Spleen (tissue), 7 donors: ENCODE results near the gene CHCHD3.

Source experiments
- POLR2A ChIP-seq, 3 donors: fragments of 450-650 bp; IDR thresholded peaks; one replicate each; pipeline ENCODE4 v1.5.1; 2017; ENCODE audit warnings: antibody characterized with exemption in 3 of 3, mild to moderate bottlenecking in 1 of 3
- TF ChIP-seq, protein P1 (sequence below), 11 experiments: fragments of 200-600 bp in 7 of 11; fragments of 450-650 bp in 4 of 11; sonication (generic) in 4 of 11; IDR thresholded peaks in 8 of 11; conservative IDR thresholded peaks in 3 of 11; 1 replicate in 7 of 11; 2 replicates in 4 of 11; pipeline versions ENCODE4 v1.4.0 to v1.8.0; 2016 to 2021; ENCODE audit warnings: antibody characterized with exemption in 11 of 11, inconsistent platforms in 4 of 11, mild to moderate bottlenecking in 1 of 11
- donor health status: DM: no; HTN: no; CAD: no; lungs with moderate emphysema.
- donor health status: DM: no; HTN: no; CAD: no.
- donor health status: DM: no; HTN: no; CAD: no.

DNA sequence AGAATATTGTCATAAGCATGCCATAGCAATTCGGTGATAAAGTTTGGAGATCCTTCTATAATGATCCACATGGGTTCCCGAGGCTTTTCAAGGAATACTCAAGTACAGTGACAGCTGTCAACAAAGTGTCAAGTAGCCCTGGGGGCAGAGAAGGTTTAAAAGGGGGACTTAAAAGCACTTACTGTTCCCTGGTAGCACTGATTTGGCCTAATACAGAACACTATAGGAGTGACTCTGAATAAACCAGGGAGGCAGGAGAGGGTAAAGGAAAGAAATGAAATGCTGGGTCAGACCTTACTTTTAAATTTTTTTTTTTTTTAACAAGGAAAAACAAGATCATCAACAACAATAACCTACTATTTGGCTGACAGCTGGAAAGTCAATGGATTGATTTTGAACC, 20.1 kb downstream of the CHCHD3 start:
- TF ChIP-seq, protein P1, sequence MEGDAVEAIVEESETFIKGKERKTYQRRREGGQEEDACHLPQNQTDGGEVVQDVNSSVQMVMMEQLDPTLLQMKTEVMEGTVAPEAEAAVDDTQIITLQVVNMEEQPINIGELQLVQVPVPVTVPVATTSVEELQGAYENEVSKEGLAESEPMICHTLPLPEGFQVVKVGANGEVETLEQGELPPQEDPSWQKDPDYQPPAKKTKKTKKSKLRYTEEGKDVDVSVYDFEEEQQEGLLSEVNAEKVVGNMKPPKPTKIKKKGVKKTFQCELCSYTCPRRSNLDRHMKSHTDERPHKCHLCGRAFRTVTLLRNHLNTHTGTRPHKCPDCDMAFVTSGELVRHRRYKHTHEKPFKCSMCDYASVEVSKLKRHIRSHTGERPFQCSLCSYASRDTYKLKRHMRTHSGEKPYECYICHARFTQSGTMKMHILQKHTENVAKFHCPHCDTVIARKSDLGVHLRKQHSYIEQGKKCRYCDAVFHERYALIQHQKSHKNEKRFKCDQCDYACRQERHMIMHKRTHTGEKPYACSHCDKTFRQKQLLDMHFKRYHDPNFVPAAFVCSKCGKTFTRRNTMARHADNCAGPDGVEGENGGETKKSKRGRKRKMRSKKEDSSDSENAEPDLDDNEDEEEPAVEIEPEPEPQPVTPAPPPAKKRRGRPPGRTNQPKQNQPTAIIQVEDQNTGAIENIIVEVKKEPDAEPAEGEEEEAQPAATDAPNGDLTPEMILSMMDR (IDR thresholded peaks at IDR 0.05 in 8 of 11, conservative IDR thresholded peaks at IDR 0.05 in 3 of 11), result no peak
- TF ChIP-seq POLR2A (IDR thresholded peaks at IDR 0.05), result no peak
